CD4-positive, alpha-beta T cell treated with Interleukin-10 for 1 hour (primary cell): ENCODE data around the gene ISYNA1.
A peak's percentile ranks its signal among the peaks of the same experiment; 100 is the strongest.

ENCODE experiments used
- DNase-seq: peaks from one replicate; pipeline ENCODE4 v3.0.0-alpha.2; 2020

Gene ISYNA1

DNA sequence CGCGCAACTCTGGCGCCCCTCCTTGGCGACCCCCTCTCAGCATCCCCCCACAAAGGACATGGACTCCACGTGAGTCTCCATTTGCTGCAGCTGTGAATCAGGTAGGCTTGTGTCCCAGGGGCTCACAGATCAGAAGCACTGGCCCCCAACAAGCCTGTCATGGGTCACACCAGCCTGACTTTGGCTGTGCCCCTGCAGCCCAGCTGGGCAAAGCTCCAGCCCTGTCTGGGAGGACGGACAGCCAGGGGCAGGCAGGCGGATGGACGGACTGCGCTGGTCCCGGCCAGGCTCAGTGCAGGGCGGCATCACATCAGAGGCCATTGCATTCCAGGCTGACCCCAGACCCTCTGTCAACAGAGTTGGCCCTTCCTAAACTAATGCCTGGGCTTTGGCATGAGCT is 28.4 kb upstream of the ISYNA1 start:
- no peak for DNase-seq

- no peak for DNase-seq
Observed at GRCh38 chr19:18465964-18466339, 28.0 kb upstream of the ISYNA1 start.

GRCh38 chr19:18465214-18465963 is 27.5 kb upstream of the ISYNA1 start:
- DNase-seq: no peak

- DNase-seq: no peak
Observed at GRCh38 chr19:18464646-18465045, 26.7 kb upstream of the ISYNA1 start.

DNA sequence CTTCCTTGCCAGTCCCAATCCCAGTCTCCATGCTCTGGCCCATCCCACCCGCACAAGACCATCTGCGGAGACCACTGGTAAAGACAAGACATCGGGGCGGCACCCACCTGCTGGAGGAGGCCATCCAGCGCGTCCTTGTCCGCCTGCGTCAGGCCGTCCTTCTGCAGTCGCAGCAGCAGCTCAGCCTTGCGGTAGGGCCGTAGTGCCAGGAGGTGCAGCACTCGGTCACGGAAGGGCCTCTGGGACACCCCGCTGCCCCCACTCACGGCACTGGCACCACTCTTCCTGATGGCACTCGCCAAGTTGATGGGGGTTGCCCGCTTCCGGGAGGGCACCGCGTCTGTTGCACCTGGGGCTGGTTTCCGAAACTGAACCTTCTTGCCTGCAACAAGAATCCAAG is 23.5 kb upstream of the ISYNA1 start:
- no peak for DNase-seq

DNA sequence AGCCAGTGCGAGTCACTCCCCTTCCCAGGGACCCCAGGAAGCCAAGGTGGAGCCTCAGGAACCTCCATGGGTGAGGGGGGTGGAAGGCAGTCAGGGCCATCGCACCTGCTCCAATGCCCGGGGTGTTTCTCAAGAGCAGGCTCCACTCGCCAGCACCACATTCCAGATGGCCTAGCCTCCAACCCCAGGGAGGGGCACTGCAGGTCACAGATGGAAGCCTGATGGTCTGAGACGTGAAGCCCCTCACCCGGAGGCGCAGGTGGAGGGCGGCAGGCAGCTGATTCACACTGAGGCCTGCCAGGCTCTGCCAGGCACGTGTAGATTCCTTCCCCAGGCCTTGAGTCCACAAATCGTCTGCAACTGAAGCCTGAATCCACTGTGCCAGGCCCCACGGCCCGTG is 23.0 kb upstream of the ISYNA1 start:
- no peak for DNase-seq

GRCh38 chr19:18457483-18458331 is 19.8 kb upstream of the ISYNA1 start:
- no peak for DNase-seq

GRCh38 chr19:18456974-18457373 is 19.0 kb upstream of the ISYNA1 start:
- DNase-seq: no peak

DNA sequence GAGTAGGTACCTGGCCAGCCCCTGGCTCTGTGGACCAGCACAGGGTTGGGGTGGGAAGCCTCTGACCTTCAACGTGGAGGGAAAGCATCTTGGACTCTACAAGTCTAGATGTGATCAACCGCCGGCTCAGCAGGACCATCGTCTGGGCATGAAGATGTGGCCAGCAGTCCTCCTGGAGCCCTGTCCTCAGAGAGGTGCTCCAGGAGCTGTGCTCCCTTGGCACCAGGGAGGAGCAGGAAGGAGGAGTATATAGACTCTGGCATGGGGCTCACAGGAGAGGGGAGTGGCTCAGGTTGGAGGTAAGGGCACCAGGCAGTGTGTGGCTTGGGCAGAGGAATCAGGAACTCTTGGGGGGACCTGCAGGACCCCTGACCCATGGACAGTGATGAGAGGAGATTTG is 18.3 kb upstream of the ISYNA1 start:
- no peak for DNase-seq

DNA sequence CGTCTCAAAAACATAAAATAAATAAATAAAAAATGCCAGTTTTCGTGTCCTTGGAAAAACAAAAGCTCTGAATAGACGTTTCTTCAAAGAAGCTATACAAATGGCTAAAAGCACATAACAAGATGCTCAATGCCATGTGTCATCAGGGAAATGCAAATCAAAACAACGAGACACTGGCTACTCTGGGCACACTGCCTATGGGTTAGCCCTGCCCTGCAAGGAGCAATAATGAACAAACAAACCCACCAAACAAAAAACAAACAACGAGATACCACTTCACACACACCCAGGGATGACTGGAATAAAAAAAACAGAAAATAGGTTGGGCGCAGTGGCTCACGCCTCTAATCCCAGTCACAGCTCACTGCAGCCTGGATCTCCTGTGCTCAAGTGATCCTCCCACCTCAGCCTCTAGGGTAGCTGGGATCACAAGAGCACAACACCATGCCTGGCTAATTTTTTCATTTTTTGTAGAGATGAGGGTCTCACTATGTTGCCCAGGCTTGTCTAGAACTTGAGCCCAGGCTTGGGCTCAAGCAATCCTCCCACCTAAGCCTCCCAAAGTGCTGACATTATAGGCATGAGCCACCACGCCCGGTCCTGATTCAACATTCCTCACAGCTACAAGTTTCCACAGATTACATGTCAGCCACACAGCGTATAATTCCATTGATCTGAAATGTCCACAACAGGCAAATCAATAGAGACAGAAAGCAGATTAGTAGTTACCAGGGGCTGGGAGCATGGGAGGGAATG is 15.5 kb upstream of the ISYNA1 start:
- no peak for DNase-seq

GRCh38 chr19:18452386-18452785 is 14.5 kb upstream of the ISYNA1 start:
- no peak for DNase-seq

- DNase-seq: peak; percentile 88
Observed at GRCh38 chr19:18450931-18451836, 13.3 kb upstream of the ISYNA1 start.

GRCh38 chr19:18450021-18450930 is 12.3 kb upstream of the ISYNA1 start:
- no peak for DNase-seq

- DNase-seq: no peak
Observed at GRCh38 chr19:18449552-18449951, 11.6 kb upstream of the ISYNA1 start.

GRCh38 chr19:18446811-18447359 is 9.0 kb upstream of the ISYNA1 start:
- DNase-seq: no peak

DNA sequence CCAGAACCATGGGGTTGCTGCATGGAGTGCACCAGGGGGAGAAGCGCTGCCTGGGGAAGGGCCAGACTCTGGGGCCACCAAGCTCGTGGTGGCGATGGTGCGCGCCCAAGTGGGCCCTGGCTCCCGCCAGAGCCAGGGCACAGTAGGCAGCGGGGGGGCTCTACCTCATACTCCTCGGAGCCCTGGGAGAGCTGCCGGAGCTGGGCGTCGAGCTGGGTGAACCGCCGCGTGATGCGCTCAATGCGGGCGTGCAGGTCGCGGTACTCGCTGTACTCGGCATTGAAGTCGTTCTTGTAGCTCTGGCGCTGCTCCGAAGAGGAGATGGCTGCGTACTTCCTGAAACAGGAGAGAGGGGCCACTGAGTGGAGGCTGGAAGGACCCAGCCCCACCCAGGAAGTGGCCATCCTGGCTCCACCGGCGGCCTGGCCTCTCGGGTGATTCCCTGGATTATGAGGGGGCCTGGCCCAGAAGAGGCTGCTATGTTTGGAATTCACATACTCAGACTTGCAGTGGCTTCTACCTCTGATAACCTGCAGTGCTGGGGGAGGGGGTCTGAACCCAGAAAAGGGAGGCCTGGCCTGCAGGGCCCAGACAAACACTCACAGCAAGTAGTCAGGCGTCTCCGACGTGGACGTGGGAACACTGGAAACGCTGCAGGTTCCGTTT is 8.3 kb upstream of the ISYNA1 start:
- no peak for DNase-seq

DNA sequence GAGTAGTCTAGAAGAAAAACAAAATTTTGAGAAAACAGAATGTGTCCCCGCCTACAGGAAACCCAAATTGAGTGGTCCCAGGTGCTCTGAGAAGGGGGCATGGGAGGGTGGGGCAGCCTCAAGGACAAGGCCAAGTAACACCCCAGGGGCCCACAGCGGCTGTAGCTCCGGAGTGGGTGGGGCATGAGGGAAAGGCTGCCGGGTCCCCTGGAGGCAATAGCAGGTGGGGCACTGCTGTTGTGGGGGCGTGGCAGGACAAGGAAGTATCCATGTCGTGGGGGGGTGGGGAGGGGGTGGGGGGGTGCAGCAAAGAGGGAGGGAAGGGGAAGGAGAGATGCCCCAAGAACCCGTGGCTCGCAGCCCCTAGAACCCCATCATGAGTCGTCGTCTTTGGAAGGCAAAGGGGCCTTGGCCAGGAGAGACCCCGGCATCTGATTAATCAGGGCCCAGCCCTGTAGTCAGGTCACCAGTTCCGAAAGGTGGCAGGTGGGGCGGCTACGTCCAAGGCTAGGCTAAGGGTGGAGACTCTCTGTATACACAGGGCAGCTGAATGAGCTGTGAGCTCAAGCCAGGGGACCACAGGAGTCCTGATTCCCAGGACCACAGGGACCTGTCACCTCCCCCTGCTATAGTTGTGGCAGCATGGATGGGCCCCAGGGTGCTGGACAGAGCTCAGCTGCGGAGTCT is 7.5 kb upstream of the ISYNA1 start:
- no peak for DNase-seq

GRCh38 chr19:18444513-18444912 is 6.6 kb upstream of the ISYNA1 start:
- DNase-seq: no peak

GRCh38 chr19:18443831-18444230 is 5.9 kb upstream of the ISYNA1 start:
- DNase-seq: no peak

DNA sequence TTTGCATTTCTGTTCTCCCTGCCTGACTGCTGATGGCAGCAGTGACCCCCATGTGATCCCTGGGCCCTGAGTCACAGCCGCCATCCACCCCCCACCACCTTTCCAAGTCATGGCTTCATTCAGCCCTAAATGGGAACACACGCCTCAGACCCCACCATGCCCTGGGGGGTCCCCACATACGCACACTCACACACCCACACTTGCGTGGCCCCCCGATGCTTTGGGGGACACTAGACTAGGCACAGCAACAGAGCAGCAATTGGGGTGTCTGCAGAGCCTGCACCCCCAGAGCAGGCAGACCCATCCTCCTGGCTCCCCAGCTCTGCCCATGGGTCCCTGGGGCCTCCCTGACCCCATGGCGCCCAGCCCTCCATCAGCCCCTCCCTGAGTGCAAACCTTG is 5.5 kb upstream of the ISYNA1 start:
- DNase-seq: no peak
